ENCODE results near the gene PUS1. TPM values are rescaled to one million over a fixed set of nuclear protein-coding genes. Genes with fewer than 3 reads are reported as not detected.
A peak's percentile ranks its signal among the peaks of the same experiment; 100 is the strongest.
"Not testable (repeated sequence)": the region's sequence is repeated elsewhere in the genome, so short reads cannot be mapped to it uniquely, and the experiment has no call there.

Gene PUS1
- total RNA-seq (2014; rRNA removed; shearing (Covaris generic)) = 30.5 and 42.1 TPM in 2 replicates
- polyA plus RNA-seq (2015; cell fraction: cytosol; rRNA removed) = 39.8 and 49.5 TPM in 2 replicates
- 62.0 and 69.5 TPM in 2 replicates for polyA plus RNA-seq (2015; cell fraction: nucleus; rRNA removed)

DNA sequence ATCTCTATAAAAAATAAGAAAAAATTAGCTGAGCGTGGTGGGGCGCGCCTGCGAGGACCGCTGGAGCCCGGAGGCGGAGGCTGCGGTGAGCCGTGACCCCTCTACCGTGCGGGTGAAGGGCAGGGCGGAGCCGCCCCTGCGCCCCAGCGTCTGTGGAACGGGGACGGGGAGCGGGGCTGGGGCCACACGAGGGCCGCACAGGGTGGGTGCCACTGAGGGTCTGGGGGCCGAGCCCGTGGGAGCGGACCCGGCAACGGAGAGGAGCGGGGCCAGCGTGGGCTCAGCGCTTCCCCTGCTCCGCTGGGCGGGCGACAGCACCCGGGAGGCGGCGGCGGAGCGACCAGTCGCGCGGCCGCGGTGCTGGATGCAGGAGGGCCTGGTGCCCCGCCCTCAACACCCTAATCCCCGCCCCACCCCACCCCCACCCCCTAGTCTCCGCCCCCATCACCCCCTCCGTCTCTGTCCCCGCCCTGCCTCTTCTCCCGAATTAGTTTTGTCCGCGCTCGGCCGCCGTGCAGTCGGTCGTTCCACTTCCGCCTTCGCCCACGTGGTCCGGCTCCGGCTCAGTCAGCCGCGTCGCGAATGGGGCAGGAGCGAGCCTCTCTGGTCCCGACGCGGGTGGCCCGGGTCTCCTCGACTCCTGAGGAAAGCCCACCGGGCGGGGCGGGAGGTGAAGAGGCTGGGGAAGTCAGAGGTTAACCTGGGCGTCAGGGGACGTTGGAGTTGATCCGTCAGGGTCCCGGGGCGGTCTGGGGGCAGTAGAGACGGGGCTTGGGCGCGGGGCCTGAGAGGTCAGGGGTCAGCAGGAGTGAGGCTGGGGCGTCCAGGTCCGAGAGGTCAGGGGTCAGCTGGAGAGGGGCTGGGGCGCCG, at the start of gene PUS1:
PUS1 (plus strand) TSS at position 566 of the 870 bp plus-strand sequence. CDS start 447 bp downstream, outside the sequence.
- DNase-seq (ENCODE audit: low read depth) = peak; percentile 86

DNA sequence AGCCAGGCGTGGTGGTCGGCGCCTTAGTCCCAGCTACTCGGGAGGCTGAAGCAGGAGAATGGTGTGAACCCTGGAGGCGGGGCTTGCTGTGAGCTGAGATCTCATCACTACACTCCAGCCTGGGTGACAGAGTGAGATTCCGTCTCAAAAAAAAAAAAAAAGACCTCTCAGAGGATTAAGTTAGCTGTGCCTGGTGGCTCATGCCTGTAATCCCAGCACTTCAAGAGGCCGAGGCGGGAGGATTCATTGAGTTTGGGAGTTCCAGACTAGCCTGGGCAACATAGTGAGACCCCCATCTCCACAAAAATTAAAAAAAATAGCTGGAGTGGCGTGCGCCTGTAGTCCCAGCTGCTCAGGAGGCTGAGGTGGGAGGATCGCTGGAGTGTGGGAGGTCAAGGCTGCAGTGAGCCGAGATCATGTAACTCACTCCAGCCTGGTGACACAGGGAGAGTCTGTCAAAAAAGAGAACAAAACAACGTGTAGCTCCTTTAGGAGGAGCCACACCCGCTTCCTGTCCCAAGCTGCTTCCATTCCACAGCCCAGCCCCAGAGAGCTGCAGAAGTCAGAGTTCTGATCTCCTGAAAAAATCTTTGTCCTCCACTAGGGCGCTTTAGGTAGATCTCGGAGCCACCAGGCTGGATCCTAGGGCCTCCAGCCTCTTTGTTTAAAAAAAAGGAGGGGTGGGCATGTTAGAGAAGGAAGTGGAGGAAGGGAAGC, 46.1 kb upstream of the PUS1 start:
- no peak for DNase-seq (ENCODE audit: low read depth)

DNA sequence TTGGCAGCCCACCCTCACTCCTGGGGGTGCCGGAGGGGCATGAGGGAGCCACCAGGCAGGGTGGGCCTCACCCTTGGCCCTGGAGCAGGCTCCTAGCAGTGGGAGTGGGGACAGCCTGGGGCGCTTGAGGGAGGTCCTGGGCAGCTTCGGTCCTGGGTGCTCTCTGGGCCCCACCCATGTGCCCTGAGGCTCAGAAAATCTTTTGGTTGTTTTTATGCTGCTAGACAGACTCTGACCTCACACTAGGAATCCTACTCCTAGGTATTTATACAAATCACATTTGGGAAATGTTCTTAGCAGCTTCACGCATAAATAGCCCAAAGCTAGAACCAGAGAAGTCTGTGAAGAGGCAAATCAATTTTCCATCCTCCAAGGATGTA, 45.6 kb upstream of the PUS1 start:
- DNase-seq (ENCODE audit: low read depth) = no peak

DNA sequence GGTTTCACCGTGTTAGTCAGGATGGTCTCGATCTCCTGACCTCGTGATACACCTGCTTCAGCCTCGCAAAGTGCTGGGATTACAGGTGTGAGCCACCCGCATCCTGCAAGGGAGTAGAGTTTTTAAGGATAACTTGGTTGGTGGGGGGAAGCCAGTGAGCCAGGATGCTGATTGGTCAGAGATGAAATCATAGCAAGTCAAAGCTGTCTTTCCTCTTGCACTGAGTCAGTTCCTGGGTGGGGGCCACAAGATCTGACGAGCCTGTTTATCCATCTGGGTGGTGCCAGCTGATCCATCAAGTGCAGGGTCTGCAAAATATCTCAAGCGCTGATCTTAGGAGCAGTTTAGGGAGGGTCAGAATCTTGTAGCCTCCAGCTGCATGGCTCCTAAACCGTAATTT, 44.0 kb upstream of the PUS1 start:
- peak; percentile 23 for DNase-seq (ENCODE audit: low read depth)

DNA sequence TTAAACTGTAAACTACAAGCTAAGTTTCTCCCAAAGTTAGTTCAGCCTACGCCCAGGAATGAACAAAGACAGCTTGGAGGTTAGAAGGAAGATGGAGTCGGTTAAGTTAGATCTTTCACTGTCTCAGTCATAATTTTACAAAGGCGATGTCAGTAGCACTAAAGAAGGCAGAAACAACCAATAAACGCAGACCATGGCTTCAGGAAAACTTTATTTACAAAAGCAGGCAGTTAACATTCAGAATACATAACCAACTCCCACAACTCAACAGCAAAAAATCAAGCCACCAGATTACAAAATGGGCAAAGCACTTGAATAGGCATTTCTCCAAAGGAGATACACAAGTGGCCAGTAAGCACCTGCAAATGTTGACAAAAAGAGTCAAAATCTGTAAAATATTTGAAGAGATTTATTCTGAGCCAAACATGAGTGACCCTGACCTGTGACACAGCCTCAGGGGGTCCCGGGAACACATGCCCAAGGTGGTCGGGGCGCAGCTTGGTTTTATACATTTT, 43.5 kb upstream of the PUS1 start:
- DNase-seq (ENCODE audit: low read depth) = no peak

DNA sequence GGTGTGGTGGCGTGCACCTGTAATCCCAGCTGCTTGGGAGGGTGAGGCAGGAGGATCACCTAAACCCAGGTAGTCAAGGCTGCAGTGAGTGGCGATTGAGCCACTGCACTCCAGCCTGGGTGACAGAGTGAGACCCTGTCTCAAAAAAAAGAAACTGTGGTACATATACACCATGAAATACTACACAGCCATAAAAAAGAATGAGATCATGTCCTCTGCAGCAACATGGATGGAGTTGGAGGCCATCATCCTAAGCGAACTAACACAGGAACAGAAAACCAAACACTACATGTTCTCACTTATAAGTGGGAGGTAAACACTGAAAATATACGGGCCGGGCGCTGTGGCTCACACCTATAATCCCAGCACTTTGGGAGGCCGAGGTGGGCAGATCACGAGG, 37.4 kb upstream of the PUS1 start:
- not testable (repeated sequence) for DNase-seq (ENCODE audit: low read depth)

DNA sequence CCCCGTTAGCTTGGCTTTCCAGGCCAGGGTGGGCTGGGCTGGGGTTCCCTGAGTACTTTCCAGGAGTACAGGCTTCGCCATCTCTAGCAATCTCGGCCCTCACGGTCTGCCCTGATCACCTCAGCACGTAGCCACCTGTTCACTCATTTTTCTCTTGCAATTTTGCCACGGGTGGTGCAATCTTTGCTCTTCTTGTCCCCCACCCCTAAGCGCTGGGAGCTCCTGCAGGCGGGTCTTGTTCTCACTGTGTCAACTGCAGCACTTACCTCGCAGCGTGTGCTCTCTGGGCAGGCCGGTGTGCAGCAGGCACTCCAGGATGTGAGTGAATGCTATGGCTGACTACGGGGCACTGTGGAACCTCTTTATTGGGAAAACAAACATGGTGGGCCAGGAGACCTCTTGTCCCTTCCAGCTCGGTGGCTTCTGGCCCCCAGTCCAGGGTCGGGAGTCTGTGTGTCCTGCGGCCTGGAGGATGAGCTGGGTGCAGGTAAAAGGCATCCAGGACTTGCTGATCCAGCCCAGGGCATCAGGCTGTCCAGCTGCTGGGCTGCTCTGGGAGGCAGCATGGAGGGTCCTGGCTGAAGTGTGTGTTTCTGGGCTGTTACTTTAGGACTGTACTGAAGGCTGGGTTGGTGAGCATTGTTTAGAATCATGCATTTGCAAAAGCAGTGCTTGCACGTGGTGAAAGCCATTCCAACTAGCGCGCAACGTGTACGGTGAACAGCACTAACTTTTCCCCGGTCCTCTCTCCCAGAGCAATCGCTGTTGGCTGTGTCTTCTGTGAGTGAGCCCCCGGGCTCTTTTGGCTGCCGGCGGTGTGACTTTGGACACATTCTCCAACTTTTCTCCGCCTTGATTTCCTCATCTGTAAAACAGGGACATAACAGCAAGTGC, 36.1 kb upstream of the PUS1 start:
- no peak for DNase-seq (ENCODE audit: low read depth)

DNA sequence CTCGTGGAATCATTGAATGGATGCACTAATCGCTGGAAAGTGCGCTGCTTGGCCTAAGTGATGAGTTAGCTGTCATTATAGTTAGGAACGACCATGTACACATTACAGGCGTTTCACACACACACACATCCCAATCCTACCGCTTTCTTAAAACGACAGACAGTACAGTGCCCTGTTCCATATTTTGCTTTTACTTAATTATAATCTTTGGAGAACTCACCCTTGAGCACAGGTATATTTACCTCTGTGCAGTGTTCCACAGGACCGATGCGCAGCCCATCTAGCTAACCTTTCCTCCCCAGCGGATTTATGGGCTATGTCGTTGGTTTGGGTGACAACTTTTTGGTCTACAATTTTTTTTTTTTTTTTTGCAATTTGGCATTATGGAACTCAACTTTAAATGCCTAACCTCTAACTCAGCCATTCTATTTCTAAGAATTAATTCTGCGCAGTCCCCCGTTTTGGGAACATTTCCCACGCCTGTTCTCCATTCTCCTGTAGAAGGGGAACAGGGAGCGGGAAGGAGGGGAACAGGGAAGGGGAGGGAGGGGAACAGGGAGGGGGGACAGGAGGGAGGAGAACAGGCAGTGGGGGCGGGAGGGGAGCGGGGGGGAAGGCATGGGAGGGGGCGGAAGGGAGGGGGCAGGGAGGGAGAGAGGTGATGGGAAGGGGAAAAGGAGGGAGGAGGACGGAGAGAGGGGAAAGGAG, 35.3 kb upstream of the PUS1 start:
- DNase-seq (ENCODE audit: low read depth) = no peak

DNA sequence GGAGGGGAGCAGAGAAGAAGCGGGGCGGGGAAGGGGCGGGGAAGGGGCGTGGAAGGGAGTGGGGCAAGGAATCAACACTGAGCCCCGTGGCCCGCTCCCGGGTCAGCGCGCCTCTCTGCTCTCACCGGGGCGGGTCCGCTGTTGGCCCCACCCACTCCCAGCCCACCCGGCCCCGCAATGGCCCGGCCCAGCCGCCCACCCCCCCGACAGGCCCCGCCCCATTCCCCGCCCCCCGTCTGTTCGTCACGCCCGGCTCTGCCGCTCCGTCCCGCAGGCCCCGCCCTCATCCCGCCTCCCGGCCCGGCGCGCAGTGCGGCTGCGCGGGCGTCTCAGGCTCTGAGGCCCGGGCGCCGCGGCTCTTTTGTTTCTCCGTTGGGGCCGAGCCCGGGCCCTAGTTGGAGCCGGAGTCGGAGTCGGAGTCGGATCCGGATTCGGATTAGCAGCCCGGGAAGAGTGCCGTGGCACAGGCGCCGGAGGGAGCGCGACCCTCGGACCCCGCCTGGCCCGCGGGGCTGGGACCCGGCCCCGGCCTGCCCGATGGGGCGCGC, 34.7 kb upstream of the PUS1 start, which contains the start of gene ULK1:
ULK1 (plus strand) TSS at position 310 of the 548 bp plus-strand sequence. CDS start 380 bp downstream, outside the sequence.
- peak; percentile 72 for DNase-seq (ENCODE audit: low read depth)

DNA sequence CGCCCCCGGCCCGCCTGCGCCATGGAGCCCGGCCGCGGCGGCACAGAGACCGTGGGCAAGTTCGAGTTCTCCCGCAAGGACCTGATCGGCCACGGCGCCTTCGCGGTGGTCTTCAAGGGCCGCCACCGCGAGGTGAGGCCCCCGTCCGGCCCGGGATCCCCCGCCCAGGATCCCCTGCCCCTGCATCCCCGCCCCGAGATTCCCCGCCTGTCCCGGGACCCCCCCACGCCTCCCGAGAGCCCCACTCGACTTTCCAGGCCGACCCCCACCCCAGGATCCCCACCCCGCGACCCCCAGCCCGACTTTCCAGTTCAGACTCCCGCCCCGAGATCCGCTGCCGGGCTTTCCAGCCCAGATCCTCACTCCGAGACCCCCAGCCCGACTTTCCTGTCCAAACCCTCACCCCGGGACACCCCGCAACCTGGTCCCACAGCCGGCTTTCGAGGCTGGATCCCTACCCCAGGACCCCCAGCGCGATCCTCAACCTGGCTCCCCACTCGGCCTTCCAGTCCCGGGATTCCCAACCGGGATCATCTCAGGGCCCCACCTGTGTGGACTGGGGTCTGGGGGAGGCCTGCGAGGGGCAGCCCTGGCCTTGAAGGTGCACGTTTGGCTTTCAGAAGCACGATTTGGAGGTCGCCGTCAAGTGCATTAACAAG, 34.0 kb upstream of the PUS1 start:
- no peak for DNase-seq (ENCODE audit: low read depth)

DNA sequence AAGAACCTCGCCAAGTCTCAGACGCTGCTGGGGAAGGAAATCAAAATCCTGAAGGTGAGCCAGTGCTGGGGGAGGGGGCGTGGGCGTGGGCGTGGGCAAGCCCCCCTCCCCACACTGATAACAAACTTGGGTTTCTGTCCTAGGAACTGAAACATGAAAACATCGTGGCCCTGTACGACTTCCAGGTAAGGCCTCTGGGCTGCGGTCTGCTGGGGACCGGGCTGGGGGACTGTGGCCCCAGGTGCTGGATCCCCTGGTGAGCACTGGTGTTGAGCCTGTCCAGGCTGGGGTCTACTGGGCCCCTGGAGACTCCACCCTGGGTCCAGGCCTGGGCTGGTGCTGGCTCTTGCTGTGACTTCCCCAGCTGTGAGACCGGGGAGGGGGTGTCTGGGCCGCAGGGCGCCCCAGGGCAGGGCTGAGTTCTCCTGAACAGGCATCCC, 33.4 kb upstream of the PUS1 start:
- DNase-seq (ENCODE audit: low read depth) = no peak

DNA sequence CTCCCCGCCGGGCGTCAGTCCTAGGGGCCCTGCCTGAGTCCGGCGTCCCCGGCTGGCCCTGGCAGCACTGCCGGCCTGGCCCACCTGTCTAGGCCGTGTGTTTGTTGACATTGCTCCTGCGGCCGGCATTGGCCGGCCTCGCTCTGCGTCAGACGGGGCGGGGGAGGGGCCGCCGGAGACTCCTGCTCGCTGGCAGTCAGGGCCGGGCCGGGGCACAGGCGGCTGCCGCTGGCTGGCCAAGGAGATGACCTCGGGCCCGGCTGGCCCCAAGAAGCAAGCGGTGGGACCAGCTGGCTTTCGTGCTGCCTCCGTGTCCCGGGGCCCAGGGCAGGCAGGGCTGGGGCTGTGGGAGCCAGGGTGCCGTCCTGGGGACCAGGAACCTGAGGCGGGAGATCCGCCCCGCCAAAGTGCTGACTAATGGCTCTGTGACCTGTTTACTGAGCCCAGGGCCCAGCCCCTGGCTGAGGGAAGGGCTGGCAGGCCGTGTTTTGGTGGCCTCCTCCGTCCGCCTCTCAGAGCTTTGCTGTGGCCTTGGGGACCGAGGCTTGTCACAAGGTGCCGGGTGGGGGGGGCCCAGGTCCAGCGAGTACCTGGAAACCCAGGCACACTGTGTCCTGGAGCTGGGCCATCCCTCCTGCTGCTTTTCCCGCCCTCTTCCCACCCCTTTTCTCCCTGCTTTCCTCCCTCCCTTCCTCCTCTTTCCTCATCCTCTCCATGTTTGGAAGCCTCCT, 32.8 kb upstream of the PUS1 start:
- peak; percentile 87 for DNase-seq (ENCODE audit: low read depth)

DNA sequence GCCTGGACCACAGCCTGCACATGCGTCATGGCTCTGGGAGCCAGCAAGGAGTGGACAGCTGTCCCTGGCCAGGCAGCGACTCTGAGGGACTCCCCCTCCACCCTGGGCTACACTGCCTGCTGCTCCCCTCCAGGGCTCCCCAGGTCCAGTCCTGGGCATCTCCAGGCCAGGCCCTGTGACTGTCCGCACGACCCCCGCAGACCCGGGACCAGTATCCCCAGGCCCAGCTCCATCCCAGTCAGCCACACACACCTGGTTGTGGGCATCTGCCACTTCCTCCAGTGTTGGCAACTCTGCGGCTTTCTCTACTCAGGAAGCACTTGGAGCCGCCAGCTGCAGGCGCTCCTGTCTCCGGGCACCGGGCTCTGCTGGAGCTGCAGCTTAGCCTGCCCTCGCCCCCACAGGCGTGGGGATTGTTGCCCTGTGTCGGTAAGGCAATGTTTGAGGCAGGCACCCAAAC, 32.2 kb upstream of the PUS1 start:
- DNase-seq (ENCODE audit: low read depth) = no peak

DNA sequence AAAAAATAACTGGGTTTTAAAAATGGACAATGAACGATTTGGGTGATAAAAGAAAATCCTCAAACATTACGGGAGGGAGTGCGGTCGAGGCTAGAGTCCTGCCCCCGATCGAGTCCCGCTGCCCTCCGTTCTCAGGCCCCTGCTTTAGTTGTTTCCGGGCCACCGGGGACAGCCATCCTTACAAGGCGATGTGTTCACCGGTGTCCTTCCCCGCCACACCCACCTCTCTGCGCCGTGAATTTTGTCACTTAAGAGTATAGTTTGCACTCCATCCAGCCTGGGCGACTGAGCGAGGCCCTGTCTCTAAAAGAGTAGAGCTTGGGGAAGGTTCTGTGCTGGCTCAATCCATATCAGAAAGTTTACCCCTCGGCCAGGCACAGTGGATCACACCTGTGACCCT, 31.8 kb upstream of the PUS1 start:
- DNase-seq (ENCODE audit: low read depth) = no peak

DNA sequence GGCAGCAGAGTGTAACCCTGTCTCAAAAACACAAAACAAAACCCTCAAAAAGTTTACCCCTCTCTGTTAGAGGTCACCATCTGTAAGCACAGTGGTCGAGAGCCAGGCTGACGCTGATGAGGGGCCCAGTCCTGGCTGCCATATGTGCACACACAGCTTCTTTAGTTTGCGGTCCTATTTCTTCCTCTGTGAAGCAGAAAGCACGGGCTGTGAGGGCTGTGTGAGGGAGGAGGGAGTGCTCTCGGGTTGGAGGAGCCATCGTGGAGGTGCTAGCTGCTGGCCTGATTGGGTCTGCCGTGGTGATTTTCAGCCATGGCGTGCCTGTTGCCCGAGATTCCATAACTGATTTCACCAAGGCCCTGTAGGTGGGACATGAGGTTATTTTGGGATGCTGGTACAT, 31.2 kb upstream of the PUS1 start:
- no peak for DNase-seq (ENCODE audit: low read depth)

DNA sequence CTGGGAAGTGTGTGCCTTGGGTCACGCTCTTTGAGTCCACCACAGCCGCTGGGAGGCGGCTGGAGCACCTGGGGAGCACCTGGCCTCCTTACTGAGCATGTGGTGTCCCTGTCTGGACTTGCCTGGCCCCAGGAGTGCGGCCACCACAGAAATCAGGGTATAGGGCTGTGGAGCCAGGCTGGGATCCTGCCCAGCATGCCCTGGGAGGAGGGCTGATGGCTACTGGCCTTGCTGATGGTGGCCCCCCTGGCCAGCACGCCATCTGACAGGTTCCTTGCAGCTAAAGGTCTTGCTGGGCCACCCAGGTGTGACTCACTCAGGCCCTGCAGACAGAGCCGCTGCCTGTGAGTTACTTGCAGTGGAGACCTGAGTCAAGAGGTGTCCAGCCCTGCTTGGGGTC, 28.7 kb upstream of the PUS1 start:
- DNase-seq (ENCODE audit: low read depth) = no peak

DNA sequence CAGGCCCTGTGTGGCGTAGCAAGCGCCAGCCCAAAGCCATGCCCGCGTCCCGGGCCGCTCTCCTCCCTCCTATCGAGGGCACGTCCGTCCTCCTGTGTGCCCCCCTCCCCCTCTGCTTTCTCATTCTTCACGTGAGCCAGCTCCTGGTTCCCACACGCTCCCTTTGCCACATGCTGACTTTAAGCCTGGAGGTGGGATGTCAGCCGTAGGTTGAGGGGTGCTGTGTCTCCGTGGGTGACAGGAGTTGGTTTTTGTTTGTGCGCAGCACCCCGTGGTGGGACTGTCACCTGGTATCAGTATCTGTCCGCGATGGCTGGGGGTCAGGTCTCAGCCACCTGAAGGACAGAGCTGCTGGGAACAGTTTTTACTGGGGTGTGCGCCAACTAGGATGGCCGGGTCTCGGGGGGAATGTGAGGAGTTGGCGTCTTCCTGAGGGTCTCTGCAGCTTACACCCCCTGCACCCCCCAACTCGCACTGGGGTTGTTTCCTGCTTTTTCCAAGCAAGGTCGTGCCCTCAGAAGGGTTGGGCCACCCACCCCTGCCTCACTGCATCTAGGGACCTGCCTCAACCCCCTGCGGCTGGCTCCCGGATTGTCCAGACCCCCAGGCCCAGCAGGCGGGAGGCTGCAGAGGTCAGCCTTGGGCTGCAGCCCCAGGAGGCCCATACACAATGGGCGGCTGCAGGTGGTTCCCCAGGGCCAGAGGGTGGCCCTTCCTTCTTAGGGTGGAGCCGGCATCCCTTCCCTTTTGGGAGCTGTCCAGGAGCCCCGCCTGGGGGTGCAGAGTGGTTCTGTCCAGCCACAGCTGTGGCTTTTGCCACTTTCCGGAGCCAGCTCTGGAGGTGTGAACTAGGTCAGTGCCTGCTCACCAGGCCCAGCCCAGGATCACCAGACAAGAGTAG, 27.4 kb upstream of the PUS1 start:
- DNase-seq (ENCODE audit: low read depth) = no peak

Data from HT1080 (cell line).